Measurements from ENCODE around the gene FGFBP3.

DNA sequence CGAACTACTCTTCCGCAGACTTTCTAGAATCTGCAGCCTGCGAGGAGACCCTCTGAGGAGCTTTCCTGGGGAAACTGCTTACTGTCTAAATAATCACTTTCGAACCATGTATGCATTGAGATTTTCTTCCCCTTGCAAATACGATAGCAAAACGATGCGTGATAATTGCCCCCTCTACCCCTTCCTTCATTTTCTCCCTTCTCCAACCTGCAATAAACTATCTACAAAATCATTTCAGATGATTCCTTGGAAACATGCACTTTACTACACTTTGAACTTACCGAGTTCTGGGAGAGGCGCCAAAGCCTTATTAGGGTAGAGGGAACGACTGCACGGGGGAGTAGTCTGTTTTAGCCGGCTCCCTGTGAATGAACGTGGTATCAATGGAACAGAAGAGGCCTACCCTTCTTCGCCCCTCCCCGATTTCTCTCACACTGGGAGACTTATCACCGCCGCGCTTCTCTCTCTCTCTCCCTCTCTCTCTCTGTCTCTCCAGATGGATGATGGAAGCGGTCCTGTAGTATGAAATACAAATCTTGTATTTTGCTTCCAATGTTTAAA is at the start of gene FGFBP3:
- TF ChIP-seq CHD2 (IDR thresholded peaks at IDR 0.05; ENCODE audit: low read depth, low read length), result no peak
- no peak; the same call in 1 of the 2 replicates for TF ChIP-seq KDM3A (CRISPR knock-in tag; IDR thresholded peaks at IDR 0.05; ENCODE audit: low read depth)
- TF ChIP-seq HDAC2 (CRISPR knock-in tag; IDR thresholded peaks at IDR 0.05), result no peak
- TF ChIP-seq, protein P1, sequence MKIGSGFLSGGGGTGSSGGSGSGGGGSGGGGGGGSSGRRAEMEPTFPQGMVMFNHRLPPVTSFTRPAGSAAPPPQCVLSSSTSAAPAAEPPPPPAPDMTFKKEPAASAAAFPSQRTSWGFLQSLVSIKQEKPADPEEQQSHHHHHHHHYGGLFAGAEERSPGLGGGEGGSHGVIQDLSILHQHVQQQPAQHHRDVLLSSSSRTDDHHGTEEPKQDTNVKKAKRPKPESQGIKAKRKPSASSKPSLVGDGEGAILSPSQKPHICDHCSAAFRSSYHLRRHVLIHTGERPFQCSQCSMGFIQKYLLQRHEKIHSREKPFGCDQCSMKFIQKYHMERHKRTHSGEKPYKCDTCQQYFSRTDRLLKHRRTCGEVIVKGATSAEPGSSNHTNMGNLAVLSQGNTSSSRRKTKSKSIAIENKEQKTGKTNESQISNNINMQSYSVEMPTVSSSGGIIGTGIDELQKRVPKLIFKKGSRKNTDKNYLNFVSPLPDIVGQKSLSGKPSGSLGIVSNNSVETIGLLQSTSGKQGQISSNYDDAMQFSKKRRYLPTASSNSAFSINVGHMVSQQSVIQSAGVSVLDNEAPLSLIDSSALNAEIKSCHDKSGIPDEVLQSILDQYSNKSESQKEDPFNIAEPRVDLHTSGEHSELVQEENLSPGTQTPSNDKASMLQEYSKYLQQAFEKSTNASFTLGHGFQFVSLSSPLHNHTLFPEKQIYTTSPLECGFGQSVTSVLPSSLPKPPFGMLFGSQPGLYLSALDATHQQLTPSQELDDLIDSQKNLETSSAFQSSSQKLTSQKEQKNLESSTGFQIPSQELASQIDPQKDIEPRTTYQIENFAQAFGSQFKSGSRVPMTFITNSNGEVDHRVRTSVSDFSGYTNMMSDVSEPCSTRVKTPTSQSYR (CRISPR knock-in tag; IDR thresholded peaks at IDR 0.05; ENCODE audit: borderline replicate concordance), result no peak
- TF ChIP-seq KDM4B (CRISPR knock-in tag; IDR thresholded peaks at IDR 0.05), result no peak
- TF ChIP-seq, protein P2, sequence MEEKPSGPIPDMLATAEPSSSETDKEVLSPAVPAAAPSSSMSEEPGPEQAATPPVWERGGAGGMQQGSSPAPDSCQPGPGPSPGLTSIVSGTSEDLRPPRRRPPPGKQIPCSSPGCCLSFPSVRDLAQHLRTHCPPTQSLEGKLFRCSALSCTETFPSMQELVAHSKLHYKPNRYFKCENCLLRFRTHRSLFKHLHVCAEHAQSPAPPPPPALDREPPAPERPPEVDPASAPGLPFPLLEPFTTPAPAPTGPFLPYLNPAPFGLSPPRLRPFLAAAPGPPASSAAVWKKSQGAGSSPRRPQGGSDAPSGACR (CRISPR knock-in tag; IDR thresholded peaks at IDR 0.05), result no peak

All from HepG2 (cell line).